HG02852 (cell line): ENCODE measurements around the gene AFF3.

Experiments
- ATAC-seq: cut with Tn5 transposase; IDR thresholded peaks from one replicate; pipeline ENCODE4 v1.9.1; 2021; ENCODE audit warnings: mild to moderate bottlenecking, moderate library complexity; ENCODE audit not compliant: unreplicated experiment

Gene AFF3

GRCh38 chr2:100073110-100073509 lies 69.3 kb downstream of the AFF3 start:
- ATAC-seq, result no peak

DNA sequence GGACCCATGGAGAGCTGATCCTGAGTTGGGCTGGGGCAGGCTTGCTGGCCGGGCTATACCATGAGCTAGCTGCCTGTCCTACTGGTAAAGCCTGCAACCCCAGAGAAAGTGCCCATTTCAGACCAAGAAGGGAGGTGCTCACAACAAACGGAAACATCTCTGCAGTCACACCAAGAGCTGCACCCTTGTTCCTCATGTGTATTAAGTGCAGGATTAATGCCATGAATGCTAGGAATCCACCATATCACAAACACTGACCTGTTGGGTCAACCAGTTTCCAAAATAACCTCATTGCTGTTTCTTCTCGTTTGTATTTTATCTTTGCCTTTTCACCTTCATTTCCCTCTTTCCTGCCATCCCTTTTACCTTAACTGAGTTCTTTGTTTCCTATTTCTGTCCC lies 69.9 kb downstream of the AFF3 start:
- no peak for ATAC-seq

DNA sequence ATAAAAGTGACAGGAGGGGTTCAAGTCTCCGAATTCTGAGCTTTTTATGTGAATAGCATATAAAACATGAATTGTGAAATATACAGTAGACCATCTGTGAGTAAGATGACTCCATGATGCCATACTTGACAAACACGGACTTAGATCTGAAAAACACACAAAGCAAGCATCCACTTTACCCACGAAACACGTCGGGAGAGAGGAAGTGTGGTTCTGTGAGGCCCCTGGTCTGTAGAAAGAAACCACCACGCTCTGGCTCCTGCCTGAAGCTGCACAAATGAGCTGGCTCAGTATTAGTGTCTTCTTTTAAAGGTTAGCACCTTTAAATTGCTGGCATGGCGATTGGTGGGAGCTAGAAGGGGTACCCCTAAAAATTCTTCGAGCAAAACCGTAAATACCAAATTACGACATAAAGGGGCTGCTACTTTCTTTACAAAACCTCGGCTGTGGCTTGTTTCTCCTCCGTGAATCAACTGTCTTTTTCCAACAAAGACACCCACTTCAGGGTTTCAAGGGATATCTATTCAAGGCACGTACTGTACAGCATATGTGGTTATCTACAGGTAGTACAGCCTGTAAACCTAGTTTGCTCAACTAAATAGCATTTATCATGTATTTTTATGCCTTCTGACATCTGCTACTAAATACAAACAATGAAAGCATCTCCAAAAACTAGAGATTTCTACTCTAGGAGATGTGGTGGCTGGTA lies 70.9 kb downstream of the AFF3 start:
- no peak for ATAC-seq

GRCh38 chr2:100070078-100070477 lies 72.3 kb downstream of the AFF3 start:
- no peak for ATAC-seq

GRCh38 chr2:100068395-100068794 lies 74.0 kb downstream of the AFF3 start:
- ATAC-seq, result no peak

- no peak for ATAC-seq
Observed at GRCh38 chr2:100067784-100068183, 74.6 kb downstream of the AFF3 start.

DNA sequence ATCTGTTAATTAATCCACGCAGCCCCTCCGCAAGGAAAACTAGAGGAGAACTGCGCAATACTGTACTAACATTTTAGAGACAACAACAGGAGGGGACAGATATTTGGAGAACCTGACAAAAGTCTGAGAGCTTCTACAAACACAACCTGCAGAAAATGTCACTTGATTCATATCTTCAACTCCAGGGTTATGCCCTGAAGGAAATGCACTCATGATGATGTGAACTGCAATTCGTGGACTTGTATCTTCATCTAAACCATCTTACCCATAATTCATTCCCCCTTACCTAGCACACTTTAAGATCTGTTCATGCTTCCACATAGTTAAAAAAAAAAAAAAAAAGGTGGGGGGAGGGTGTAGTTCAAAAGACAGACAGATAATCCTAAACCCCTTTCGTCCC lies 75.5 kb downstream of the AFF3 start:
- ATAC-seq, result no peak

DNA sequence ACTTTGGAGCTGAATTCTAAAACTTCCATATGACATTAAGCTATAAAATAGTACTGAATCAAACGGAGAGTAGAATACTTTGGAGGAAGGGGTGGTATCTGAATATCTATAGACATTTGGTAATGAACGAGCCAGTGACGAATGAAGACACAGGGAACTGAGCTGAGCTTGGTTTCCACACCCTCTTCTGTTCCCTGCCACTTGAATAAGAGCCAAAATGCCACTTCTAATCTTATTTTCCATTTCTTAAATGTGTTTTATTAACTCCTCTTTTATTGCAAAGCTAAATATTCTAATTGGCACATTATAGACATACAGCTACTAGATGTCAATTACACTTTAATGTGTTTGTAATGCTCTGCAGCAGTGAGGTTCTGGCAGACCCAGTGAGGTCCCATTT lies 76.1 kb downstream of the AFF3 start:
- ATAC-seq, result no peak

GRCh38 chr2:100064592-100065428 lies 77.6 kb downstream of the AFF3 start:
- ATAC-seq, result peak; percentile 46

- ATAC-seq, result no peak
Observed at GRCh38 chr2:100064165-100064564, 78.2 kb downstream of the AFF3 start.

- ATAC-seq, result no peak
Observed at GRCh38 chr2:100063459-100063953, 78.9 kb downstream of the AFF3 start.

DNA sequence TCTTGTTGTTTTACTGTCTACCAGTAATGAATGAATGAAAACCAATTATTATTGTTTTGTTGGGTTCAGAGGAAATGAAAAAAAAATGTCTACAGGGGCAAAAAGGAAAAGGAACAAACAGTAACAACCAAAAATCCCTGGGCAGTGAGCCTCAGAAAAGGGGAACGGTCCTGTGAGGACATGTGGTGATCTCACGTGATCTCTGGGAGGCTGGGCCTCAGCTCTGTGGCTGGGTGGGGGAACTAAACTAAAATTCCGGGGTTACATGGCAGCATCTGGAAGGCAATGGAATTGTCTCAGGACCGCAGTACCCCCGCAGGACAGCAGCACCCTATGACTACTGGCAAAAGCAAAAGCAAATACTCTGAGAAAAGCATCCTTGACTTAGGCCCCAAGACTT lies 80.1 kb downstream of the AFF3 start:
- ATAC-seq, result no peak

DNA sequence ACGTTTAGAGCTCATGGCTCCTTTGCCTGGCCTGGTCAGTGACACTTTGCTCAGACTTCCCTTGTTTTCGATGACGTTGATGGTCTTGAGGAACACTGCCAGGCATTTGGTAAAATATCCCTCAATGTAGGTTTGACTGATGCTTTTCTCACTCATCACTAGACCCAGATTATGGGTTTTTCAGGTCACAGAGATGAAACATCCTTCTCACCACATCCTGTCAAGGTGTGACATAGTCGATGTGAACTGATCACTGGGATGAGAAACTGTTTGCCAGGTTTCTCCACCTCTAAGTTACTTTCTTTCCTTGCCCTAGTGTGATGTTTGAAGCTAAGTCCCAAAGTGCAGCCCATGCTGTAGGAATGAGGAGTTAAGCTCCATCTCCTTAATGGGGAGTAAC lies 81.5 kb downstream of the AFF3 start:
- peak; percentile 60 for ATAC-seq

- ATAC-seq, result no peak
Observed at GRCh38 chr2:100059638-100060037, 82.8 kb downstream of the AFF3 start.

- no peak for ATAC-seq
Observed at GRCh38 chr2:100057901-100058261, 84.5 kb downstream of the AFF3 start.

- ATAC-seq, result no peak
Observed at GRCh38 chr2:100054426-100054825, 88.0 kb downstream of the AFF3 start.

DNA sequence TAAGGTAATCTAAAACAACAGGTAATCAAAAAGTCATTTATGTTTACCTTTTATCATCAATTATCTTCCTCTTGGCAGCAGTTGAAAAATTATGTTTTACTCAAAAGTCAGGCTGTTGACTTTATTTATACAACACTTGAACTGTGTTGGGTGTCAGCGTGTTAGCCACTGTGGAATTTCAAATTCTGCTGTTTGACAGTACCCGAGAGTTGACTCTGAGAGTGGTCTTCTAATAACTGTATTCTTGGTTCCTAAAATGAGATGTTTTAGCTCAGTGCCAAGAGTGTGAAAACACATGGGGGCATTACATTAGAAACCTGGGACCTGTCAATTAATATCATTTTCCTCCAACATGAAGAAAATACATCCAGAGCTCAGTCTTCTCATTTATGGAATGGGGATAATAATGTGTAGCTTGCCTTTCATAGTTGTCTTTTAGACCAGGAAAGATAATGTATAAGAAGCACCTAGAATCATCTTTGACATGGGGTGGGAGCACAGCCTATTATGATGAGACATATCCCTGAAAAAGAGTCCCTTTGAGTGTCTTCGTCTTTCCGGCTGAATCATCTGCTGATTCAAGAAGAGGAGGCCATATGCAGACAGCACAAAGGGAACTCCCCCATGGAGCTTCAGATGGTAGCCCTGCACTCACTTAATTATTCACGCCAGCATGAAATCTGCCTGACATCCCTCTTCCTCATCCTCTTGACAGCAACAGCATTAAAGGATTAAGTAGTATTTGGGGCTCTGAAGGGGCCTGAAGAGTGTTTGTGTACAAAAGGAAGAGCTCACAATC lies 89.1 kb downstream of the AFF3 start:
- no peak for ATAC-seq

GRCh38 chr2:100052650-100053049 lies 89.7 kb downstream of the AFF3 start:
- ATAC-seq, result no peak

DNA sequence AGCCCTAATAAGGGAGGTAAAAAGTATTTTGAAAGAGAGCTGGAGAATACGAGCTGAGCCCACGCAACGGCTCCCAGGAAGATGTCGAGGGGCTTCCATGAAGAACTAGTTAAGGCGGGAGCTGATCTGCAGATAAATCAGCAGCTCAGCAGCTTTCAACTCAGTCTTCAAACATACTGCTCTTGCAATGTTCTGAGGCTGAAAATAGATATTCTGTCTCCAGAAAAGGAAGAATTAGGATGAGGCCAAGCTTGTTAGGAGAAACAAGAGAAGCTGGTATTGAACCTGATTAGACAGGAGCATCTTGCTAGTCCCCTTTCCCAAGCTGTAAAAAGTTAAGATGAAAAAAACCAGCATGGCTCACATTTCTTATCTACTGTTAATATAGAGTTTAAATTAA lies 91.1 kb downstream of the AFF3 start:
- no peak for ATAC-seq

GRCh38 chr2:100050685-100051084 lies 91.7 kb downstream of the AFF3 start:
- no peak for ATAC-seq
